ENCODE results near the gene LAMC3. TPM values are rescaled to one million over a fixed set of nuclear protein-coding genes. Genes with fewer than 3 reads are reported as not detected.

The LAMC3 gene
- total and polyA plus RNA-seq, 2 donors from 2014 or later = 13.4 to 13.8 TPM

DNA sequence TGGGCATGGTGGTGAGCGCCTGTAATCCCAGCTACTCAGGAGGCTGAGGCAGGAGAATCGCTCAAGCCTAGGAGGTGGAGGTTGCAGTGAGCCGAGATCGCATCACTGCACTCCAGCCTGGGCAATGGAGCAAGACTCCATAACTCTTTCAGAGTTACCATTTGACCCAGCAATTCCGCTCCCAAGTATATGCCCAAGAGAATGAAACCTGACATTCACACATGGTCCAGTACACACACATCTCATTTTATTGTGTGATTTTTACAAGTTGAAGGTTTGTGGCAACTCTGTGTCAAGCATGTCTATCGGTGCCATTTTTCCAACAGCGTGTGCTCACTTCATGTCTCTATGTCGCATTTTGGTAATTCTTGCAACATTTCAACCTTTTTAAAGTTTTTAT, 45.1 kb upstream of the LAMC3 start:
- H3K4me3 ChIP-seq (ENCODE audit: low read length in 3 of 3) = no peak overlapping the region
- no peak overlapping the region for H3K27ac ChIP-seq (ENCODE audit: low read depth in 2 of 2, low read length in 2 of 2)
- no peaks in the 10 kb centered on the region for H3K27me3 ChIP-seq (ENCODE audit: control insufficient read depth, insufficient read depth, low read length)
- H3K36me3 ChIP-seq (ENCODE audit: control insufficient read depth in 2 of 3, insufficient read depth in 3 of 3, low read length in 3 of 3) = no peaks in the 10 kb centered on the region
- no peak overlapping the region for H3K9ac ChIP-seq (ENCODE audit: low read length in 3 of 3)
- no peaks in the 10 kb centered on the region for H3K4me1 ChIP-seq (ENCODE audit: control insufficient read depth in 2 of 3, insufficient read depth in 2 of 3, low read depth in 1 of 3, low read length in 3 of 3)
- intact Hi-C loops (cut with DNase I) = no loop called here
- FAIRE-seq (no peak), DNase-seq (no peak)
- TF ChIP-seq, protein P1, sequence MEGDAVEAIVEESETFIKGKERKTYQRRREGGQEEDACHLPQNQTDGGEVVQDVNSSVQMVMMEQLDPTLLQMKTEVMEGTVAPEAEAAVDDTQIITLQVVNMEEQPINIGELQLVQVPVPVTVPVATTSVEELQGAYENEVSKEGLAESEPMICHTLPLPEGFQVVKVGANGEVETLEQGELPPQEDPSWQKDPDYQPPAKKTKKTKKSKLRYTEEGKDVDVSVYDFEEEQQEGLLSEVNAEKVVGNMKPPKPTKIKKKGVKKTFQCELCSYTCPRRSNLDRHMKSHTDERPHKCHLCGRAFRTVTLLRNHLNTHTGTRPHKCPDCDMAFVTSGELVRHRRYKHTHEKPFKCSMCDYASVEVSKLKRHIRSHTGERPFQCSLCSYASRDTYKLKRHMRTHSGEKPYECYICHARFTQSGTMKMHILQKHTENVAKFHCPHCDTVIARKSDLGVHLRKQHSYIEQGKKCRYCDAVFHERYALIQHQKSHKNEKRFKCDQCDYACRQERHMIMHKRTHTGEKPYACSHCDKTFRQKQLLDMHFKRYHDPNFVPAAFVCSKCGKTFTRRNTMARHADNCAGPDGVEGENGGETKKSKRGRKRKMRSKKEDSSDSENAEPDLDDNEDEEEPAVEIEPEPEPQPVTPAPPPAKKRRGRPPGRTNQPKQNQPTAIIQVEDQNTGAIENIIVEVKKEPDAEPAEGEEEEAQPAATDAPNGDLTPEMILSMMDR (IDR thresholded peaks at IDR 0.05; ENCODE audit: borderline replicate concordance, extremely low read depth, insufficient read depth) = no peak
- H3K9me3 ChIP-seq (ENCODE audit: control insufficient read depth in 2 of 3, insufficient read depth in 1 of 3, low read length in 3 of 3) = no peaks in the 10 kb centered on the region

- Histone ChIP-seq H3K9ac (ENCODE audit: low read length in 3 of 3) (no peak overlapping the region), H3K27ac (ENCODE audit: low read depth in 2 of 2, low read length in 2 of 2) (no peak overlapping the region), H3K9me3 (ENCODE audit: control insufficient read depth in 2 of 3, insufficient read depth in 1 of 3, low read length in 3 of 3) (no peaks in the 10 kb centered on the region), H3K4me1 (ENCODE audit: control insufficient read depth in 2 of 3, insufficient read depth in 2 of 3, low read depth in 1 of 3, low read length in 3 of 3) (no peaks in the 10 kb centered on the region), H3K36me3 (ENCODE audit: control insufficient read depth in 2 of 3, insufficient read depth in 3 of 3, low read length in 3 of 3) (no peaks in the 10 kb centered on the region), H3K4me3 (ENCODE audit: low read length in 3 of 3) (no peak overlapping the region), H3K27me3 (ENCODE audit: control insufficient read depth, insufficient read depth, low read length) (no peaks in the 10 kb centered on the region)
- no peak for FAIRE-seq
- no peak for DNase-seq
- TF ChIP-seq, protein P1 (IDR thresholded peaks at IDR 0.05; ENCODE audit: borderline replicate concordance, extremely low read depth, insufficient read depth) = no peak
- intact Hi-C loops (cut with DNase I) = no loop called here
Observed at GRCh38 chr9:130965680-130966079, 43.3 kb upstream of the LAMC3 start.

DNA sequence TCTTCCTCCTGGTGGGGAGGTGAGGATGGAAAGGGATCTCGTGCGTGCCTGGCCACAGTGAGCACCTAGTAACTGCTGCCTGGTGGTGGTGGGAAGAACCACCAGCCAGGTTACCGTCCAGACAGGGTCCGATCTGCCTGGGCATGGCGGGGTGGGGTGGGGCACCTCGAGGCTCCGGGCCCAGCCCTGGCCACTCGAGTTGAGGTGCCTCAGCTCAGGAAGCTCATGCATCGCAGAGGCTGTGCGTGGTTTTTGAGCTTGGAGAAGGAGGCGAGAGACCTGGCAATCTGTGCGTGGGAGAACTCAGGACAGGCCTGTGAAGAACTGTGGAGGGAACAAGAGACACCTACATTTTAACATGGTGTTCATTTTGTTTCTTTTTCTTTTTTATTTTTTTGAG, 38.9 kb upstream of the LAMC3 start:
- no peak for DNase-seq
- H3K27me3 ChIP-seq (ENCODE audit: control insufficient read depth, insufficient read depth, low read length) = no peaks in the 10 kb centered on the region
- H3K27ac ChIP-seq (ENCODE audit: low read depth in 2 of 2, low read length in 2 of 2) = no peak overlapping the region
- no peak overlapping the region for H3K9ac ChIP-seq (ENCODE audit: low read length in 3 of 3)
- TF ChIP-seq, protein P1 (IDR thresholded peaks at IDR 0.05; ENCODE audit: borderline replicate concordance, extremely low read depth, insufficient read depth) = no peak
- no peaks in the 10 kb centered on the region for H3K9me3 ChIP-seq (ENCODE audit: control insufficient read depth in 2 of 3, insufficient read depth in 1 of 3, low read length in 3 of 3)
- intact Hi-C loops (cut with DNase I) = no loop called here
- no peak overlapping the region for H3K4me3 ChIP-seq (ENCODE audit: low read length in 3 of 3)
- no peaks in the 10 kb centered on the region for H3K4me1 ChIP-seq (ENCODE audit: control insufficient read depth in 2 of 3, insufficient read depth in 2 of 3, low read depth in 1 of 3, low read length in 3 of 3)
- H3K36me3 ChIP-seq (ENCODE audit: control insufficient read depth in 2 of 3, insufficient read depth in 3 of 3, low read length in 3 of 3) = no peaks in the 10 kb centered on the region
- no peak for FAIRE-seq

GRCh38 chr9:130970855-130971254, 38.1 kb upstream of the LAMC3 start:
- Histone ChIP-seq H3K27me3 (ENCODE audit: control insufficient read depth, insufficient read depth, low read length) (no peaks in the 10 kb centered on the region), H3K9ac (ENCODE audit: low read length in 3 of 3) (no peak overlapping the region), H3K4me3 (ENCODE audit: low read length in 3 of 3) (no peak overlapping the region), H3K36me3 (ENCODE audit: control insufficient read depth in 2 of 3, insufficient read depth in 3 of 3, low read length in 3 of 3) (no peaks in the 10 kb centered on the region), H3K27ac (ENCODE audit: low read depth in 2 of 2, low read length in 2 of 2) (no peak overlapping the region), H3K9me3 (ENCODE audit: control insufficient read depth in 2 of 3, insufficient read depth in 1 of 3, low read length in 3 of 3) (no peaks in the 10 kb centered on the region), H3K4me1 (ENCODE audit: control insufficient read depth in 2 of 3, insufficient read depth in 2 of 3, low read depth in 1 of 3, low read length in 3 of 3) (no peaks in the 10 kb centered on the region)
- DNase-seq (no peak), FAIRE-seq (no peak)
- TF ChIP-seq, protein P1 (IDR thresholded peaks at IDR 0.05; ENCODE audit: borderline replicate concordance, extremely low read depth, insufficient read depth) = no peak
- intact Hi-C loops (cut with DNase I) = no loop called here

Data from kidney (tissue), 14 donors.